HL-60 (cell line): Measurements from ENCODE around the gene BNIP5.

Experiments used
- DNase-seq, 2 experiments: peaks; one replicate each; pipeline ENCODE4 v3.0.0-alpha.2; 2010 to 2020; ENCODE audit warnings: low read depth in 1 of 2, low spot score in 1 of 2
- H3K27ac ChIP-seq: fragments of 250-450 bp; sonication (Bioruptor Pico); replicated peaks from 2 replicates; pipeline ENCODE4 v1.5.1; 2020; ENCODE audit warnings: mild to moderate bottlenecking, moderate library complexity
- H3K27me3 ChIP-seq: fragments of 250-450 bp; sonication (Bioruptor Pico); 2 replicates; pipeline ENCODE4 v1.5.1; 2021; ENCODE audit warnings: mild to moderate bottlenecking, moderate library complexity; ENCODE audit not compliant: insufficient read depth, poor library complexity, severe bottlenecking
- H3K4me3 ChIP-seq: replicated peaks from 2 replicates; pipeline ENCODE4 v1.5.1; 2011; ENCODE audit warnings: mild to moderate bottlenecking, control low read depth, low read length; ENCODE audit not compliant: insufficient read depth
- CTCF ChIP-seq: IDR thresholded peaks from one replicate; pipeline ENCODE4 v1.5.1; 2011; ENCODE audit warnings: low read length, control low read depth, inconsistent platforms; ENCODE audit not compliant: insufficient read depth
- GABPA ChIP-seq: IDR thresholded peaks from 2 replicates; pipeline ENCODE4 v1.6.1; 2012; ENCODE audit warnings: low read depth
- POLR2AphosphoS5 ChIP-seq: IDR thresholded peaks from 2 replicates; pipeline ENCODE4 v1.6.1; 2012; ENCODE audit warnings: low read depth
- REST ChIP-seq: IDR thresholded peaks from 2 replicates; pipeline ENCODE4 v1.6.1; 2012; ENCODE audit warnings: low read depth; ENCODE audit not compliant: insufficient replicate concordance
- SPI1 ChIP-seq: IDR thresholded peaks from 2 replicates; pipeline ENCODE4 v1.6.1; 2012; ENCODE audit warnings: low read depth, mild to moderate bottlenecking, borderline replicate concordance

Gene BNIP5

GRCh38 chr6:36280983-36281382 is 55.7 kb downstream of the BNIP5 start:
- TF ChIP-seq GABPA, result no peak
- TF ChIP-seq POLR2AphosphoS5, result no peak
- TF ChIP-seq SPI1, result no peak
- TF ChIP-seq CTCF, result no peak
- no peak for TF ChIP-seq REST
- H3K27me3 ChIP-seq, result no peaks in the 10 kb centered on the region
- DNase-seq, result no peak
- H3K27ac ChIP-seq, result no peak overlapping the region
- no peak overlapping the region for H3K4me3 ChIP-seq

GRCh38 chr6:36280467-36280866 is 56.2 kb downstream of the BNIP5 start:
- Histone ChIP-seq H3K27ac (no peak overlapping the region), H3K4me3 (no peak overlapping the region), H3K27me3 (no peaks in the 10 kb centered on the region)
- TF ChIP-seq CTCF (no peak), SPI1 (no peak), REST (no peak), GABPA (no peak), POLR2AphosphoS5 (no peak)
- DNase-seq, result no peak

- TF ChIP-seq SPI1 (no peak), CTCF (no peak), POLR2AphosphoS5 (no peak), REST (no peak), GABPA (no peak)
- Histone ChIP-seq H3K27ac (no peak overlapping the region), H3K4me3 (no peak overlapping the region), H3K27me3 (peaks cover 2% of the 10 kb centered on the region)
- no peak for DNase-seq
Observed at GRCh38 chr6:36277946-36278470, 58.7 kb downstream of the BNIP5 start.
